AG04449 (cell line): Measurements from ENCODE around the gene GMEB1.

Source experiments
- CTCF ChIA-PET: fragments of 350-600 bp; formaldehyde crosslinking; extraction: SDS; loops from one replicate; lab custom pipeline; 2021; ENCODE audit warnings: antibody characterized with exemption; lab: Yijun Ruan, JAX
- POLR2A ChIA-PET: fragments of 400-600, 350-600 bp; formaldehyde crosslinking; extraction: SDS; loops from one replicate; lab custom pipeline; 2020; ENCODE audit warnings: antibody characterized with exemption, inconsistent platforms; lab: Yijun Ruan, JAX
- DNase-seq: peaks from one replicate; pipeline ENCODE4 v3.0.0-alpha.2; 2010; ENCODE audit warnings: low read depth, low spot score
- H3K4me3 ChIP-seq: 2 replicates; pipeline ENCODE4 v1.5.1; 2011; ENCODE audit warnings: low read depth, mild to moderate bottlenecking, control low read depth, low read length
- TF ChIP-seq, protein P1 (sequence below): IDR thresholded peaks from one replicate; pipeline ENCODE4 v1.5.1; 2011; ENCODE audit warnings: mild to moderate bottlenecking, moderate library complexity, low read length, control low read depth, inconsistent platforms; ENCODE audit not compliant: insufficient read depth; ENCODE audit errors: missing control alignments

The GMEB1 gene

DNA sequence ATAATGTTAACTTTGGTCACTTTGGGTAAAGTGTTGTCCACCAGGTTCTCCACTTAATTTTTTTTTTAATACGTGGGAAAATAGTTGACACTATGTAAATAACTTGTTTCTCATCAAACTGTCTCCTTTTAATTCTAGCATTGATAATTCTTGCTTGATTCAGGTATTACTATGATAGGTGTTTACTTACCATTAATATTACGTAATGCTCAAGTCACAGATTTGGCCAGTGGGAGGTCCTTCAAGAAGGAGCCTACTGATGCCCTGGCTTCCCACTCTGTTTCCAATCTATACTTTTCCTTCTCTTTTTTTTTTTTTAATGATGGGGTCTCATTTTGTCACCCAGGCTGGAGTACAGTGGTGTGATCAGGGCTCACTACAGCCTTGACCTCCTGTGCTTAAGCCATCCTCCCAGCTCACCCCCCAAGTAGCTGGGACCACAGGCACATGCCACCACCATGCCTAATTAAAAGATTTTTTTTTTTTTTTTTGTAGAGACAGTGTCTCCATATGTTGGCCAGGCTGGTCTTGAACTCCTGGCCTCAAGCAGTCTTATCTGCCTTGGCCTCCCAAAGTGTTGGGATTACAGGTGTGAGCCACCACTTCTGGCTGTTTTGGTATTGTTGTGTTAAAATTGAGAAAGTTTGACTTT, 98.1 kb downstream of the GMEB1 start:
- TF ChIP-seq, protein P1, sequence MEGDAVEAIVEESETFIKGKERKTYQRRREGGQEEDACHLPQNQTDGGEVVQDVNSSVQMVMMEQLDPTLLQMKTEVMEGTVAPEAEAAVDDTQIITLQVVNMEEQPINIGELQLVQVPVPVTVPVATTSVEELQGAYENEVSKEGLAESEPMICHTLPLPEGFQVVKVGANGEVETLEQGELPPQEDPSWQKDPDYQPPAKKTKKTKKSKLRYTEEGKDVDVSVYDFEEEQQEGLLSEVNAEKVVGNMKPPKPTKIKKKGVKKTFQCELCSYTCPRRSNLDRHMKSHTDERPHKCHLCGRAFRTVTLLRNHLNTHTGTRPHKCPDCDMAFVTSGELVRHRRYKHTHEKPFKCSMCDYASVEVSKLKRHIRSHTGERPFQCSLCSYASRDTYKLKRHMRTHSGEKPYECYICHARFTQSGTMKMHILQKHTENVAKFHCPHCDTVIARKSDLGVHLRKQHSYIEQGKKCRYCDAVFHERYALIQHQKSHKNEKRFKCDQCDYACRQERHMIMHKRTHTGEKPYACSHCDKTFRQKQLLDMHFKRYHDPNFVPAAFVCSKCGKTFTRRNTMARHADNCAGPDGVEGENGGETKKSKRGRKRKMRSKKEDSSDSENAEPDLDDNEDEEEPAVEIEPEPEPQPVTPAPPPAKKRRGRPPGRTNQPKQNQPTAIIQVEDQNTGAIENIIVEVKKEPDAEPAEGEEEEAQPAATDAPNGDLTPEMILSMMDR = no peak

More for the DNA sequence above, 98.1 kb downstream of the GMEB1 start:
- POLR2A ChIA-PET = interaction anchor here (0.7 kb wide), 1 partner anchor 9 kb away, joined by 3 read pairs; no protein-coding TSS in a partner anchor
- CTCF ChIA-PET = no interaction called here
- DNase-seq = no peak
- H3K4me3 ChIP-seq = no peak overlapping the region
